Stimulated activated CD4-positive, alpha-beta T cell treated with anti-CD3 and anti-CD28 coated beads, TNF-alpha, amount 100 ng/mL, for 1 hour (primary cell): Measurements from ENCODE around the gene ZNF407.

Experiments used
- DNase-seq, 3 donors: peaks; one replicate each; pipeline ENCODE4 v3.0.0-alpha.2; 2020; ENCODE audit warnings: low read depth in 3 of 3, low spot score in 1 of 3

Gene ZNF407

DNA sequence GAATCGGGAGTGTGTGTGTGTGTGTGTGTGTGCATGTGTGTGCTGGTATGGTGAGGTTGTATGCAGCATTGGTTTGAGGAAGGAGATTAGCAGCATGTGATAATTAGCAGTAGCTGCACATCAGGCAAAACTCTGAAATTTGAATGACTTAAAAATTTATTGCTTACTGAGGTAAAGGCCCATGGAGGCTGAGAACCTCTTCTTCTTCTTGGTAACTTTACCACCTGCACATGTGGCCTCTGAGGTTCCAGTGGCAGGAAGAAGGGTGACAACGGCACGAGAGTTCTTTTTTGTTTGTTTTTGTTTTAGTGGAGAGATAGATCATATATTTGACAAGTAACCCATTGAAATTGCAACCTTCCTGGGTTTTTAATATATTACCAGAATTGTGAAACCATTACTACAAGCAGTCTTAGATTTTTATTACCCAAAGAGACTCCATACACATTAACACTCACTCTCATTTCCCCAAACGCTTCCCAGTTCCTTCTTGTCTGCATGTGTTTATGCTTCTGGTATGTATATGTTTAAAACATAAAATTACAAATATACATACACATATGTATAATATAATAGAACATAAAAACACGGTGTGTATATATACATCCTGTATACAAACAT, 319.2 kb downstream of the ZNF407 start:
- DNase-seq: no peak

GRCh38 chr18:74918276-74918790, 320.7 kb downstream of the ZNF407 start:
- no peak for DNase-seq

DNA sequence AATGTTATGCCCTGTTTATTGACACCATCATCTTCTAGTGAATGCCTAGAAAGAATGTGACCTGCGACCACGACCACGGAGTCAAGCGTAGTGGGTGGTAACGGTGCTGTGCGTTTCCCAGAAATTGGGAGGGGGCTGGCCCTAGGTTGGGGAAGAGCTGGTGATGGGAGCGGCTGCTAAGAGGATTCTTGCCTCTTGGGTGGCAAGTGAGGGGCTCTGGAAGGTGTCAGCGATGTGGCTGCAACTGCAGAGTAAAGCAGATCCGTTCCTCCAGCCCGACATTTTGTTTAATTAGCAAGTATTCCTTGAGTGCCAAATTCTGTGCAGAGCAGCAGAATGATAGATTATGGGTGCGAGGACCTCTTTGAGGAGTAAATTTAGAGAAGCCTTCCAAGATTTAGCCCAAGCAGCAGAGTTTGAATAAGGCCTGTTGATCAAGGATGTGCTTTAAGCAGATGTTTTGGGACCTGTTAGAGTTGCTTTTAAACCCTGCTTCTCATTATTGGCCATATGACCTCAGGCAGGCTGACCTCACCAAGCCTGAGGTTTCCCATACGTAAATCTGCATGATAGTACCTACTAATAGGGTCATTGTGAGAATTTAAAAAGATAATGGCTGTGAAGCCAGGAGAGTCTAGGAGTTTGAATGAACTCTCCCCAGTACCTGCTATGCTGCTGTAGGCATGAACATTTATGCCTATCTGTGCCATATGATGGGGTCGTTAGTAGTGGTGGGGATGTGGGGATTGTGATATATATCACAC, 323.6 kb downstream of the ZNF407 start:
- no peak for DNase-seq

- DNase-seq: no peak
Observed at GRCh38 chr18:74926051-74926450, 328.4 kb downstream of the ZNF407 start.

DNA sequence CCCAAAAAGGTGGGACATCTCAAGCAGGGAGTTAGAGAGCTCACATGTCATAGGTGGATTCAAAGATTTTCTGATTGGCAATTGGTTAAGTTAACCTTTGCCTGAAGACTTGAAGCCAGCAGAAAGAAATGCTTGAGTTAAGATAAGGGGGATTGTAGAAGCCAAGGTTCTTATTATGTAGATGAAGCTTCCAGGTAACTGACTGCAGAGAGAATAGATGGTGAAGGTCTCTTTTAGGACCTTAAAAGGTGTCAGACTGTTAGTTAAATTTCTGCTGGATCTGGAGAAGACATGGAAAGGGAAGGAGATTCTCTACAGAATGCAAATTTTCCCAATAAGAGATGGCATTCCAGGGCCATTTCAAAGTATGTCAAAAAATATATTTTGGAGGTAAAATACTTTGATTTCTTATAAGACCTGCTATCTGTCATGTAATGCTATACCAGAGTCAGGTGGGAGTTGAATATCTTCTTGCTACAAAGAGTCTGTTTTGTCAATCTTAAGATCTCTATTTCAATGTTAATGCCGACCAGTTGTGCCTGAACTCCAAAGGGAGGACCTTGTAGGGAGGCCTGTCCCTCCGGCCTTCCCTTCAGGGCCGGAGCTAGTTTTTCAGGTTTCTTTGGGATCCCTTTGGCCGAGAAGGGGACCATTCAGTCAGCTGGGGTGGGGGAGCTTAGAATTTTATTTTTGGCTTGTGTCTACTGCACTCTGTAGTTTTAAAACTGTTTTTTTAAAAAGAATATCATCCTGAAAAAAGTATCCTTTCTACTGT, 330.7 kb downstream of the ZNF407 start:
- DNase-seq: no peak

DNA sequence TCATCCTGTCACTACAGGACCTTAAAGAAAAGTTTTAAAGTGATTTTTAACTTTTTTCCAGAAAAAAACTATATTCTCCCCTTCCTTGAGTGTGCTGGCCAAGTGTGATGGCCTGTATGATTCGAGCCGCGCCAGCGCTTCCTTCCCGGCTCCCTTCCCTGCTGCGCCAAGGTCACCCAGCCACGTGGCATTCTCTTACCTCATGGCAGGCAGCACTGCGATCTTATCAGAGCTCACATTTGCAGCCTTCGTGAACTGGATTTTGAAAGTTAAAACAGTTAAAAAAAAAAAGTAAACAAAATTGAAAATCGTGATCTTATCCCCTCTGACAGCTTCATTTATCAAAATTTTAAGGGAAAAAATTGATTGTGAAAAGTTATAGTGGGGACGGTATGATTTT, 331.4 kb downstream of the ZNF407 start:
- no peak for DNase-seq

DNA sequence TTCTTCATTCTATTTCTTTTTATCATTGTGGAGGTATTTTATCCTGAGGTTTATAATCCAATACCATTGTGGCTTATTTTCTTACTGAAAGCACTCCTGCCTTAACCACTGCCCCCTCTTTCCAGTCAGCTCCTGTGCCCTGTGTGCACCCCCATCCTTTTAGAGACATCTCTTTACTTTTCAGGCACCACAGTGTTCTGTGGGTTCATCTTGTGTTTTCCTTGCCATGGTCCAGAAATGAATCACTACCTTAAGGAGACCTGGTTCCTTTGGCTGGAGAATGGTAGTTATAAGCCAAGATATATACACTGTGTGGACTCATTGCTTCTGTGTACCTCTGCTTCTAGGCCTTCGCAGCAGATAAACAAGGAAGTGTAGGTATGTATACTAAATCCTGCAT, 332.9 kb downstream of the ZNF407 start:
- DNase-seq: no peak

DNA sequence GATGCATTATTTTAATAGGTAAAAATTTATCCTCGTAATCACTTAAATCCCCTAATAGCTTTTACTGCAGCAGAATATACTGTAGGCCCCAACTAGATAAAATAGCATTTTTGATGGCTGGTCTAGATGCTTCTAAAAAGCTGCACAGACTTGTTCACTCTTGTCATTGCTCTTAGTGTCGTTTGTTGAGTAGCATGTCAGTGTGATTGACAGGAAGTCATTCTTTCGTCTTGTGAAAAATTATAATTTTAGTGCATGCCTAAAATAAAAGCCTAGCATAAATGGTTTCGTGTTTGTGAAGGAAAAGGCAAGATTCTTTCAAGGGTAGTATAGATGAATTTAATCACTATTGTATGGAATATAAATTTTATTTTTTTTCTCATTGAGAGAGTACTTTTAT, 336.3 kb downstream of the ZNF407 start:
- DNase-seq: no peak

DNA sequence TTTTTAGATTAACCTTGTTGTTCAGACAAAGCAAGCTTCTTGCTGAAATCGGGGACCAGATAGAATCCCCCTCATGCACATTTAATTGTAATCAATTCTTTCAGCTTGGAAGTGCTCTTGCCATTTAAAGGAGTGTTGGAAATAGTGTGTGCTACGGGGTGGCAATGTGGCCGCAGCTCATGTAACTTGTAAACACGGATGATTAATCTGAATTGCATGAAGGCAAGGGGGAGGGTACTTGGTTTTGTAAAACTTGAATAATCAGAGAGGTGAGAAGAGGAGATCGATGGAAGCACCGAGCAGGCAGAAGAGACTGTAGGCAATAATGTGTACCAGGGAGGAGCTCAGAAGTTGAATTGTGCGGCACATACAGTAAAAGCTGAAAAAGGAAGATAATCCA, 337.8 kb downstream of the ZNF407 start:
- no peak for DNase-seq

- DNase-seq: no peak
Observed at GRCh38 chr18:74936343-74936742, 338.7 kb downstream of the ZNF407 start.

DNA sequence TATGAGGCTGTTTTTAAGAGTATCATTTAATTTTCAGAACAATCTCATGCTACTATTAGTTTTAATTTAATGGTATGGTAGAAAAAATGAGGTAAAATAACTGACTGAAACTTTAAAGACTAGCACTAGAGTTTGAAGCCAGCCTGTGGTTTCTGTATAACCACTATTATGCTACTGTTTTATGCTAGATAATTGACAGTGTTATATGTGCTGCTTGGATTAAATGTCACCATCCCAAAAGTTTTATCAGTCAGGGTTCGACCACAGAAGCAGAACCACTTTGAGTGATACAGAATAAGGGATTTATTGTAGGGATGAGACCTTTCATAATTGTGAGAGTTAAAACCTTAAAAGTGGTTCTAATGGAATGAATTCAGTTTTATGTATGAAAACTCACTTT, 339.6 kb downstream of the ZNF407 start:
- DNase-seq: no peak

DNA sequence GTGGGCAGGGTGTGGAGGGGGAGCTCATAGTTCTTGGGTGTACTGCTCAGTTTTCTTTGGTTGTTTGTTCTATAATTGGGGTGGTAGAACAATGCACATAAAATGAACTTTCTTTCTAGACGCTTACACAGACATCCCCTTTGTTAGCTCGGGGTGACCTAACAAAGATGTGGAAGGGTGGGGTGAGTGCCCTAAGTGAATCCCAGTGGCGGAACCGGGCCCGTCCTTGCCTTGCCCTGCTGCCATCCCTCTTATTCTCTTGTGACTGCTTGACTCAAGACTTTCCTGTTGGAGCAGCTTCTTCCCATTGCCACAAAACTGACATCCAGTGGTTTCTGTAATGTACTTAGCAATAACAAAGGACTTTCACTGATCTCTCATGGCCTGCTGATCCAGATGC, 343.2 kb downstream of the ZNF407 start:
- no peak for DNase-seq

DNA sequence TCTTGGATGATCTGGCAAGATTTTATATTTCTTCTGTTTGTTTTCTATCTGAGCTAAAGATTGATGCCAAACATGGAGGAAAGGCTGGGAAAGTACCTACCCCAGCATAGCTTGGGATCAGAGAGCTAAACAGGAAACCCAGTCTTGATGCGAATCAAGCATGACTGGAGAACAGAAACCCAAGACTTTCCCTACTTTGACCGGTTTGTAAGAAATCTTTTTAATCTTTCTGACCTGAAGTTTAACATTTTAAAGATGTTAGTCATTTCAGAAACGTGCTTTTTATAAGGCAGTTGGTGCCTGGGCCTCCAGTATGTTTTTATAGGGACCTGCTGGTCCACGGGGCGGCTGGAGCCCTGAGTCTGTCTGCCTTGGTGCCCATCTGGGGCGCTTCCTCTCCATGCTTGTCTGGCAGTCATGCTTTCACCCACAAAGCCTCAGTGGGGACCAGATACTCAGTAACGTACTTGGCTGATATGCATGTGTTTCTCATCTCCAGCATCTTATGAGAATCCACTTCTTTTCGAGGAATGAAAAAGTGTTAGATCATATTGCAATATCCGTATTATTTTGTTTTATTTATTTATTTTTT, 344.7 kb downstream of the ZNF407 start:
- DNase-seq: no peak

DNA sequence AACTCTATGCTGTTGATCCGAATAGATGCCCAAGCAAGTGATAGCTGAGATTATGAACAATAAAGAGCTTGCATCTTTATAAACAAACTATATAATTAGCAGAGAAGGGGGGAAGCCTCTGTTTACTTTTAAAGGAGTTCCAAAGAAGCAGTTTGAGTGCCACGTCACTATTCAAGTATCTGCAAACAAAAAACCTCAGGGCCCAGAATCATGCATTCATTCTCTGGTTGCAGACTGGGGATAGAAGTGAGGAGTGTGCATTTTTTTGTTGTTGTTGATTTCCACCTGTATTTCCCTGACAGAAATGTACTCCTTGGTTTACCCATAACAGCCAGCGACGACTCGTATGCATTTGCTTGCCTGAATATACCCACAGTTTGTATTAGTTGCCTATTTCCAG, 347.0 kb downstream of the ZNF407 start:
- DNase-seq: no peak

- no peak for DNase-seq
Observed at GRCh38 chr18:74945774-74946545, 348.3 kb downstream of the ZNF407 start.

- no peak for DNase-seq
Observed at GRCh38 chr18:74946646-74947375, 349.1 kb downstream of the ZNF407 start.

DNA sequence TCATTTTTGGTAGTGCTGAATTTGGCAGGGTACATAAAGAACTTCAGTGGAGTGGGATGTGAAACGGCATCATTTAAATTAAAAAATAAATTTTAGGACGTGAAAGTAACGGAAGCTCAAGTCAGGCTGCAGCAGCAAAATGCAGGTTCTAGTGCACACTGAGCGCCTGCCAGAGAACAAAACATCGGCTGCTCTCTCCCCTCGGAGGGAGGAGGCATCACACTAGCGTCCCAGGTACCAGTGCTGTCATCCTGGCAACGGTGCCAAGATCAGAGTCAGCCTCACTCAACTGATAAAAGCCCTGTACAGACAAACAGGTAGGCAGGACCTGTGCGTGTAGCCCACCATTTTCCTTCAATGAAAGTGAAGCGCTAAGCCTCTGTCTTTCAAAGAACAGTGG, 349.7 kb downstream of the ZNF407 start:
- no peak for DNase-seq

DNA sequence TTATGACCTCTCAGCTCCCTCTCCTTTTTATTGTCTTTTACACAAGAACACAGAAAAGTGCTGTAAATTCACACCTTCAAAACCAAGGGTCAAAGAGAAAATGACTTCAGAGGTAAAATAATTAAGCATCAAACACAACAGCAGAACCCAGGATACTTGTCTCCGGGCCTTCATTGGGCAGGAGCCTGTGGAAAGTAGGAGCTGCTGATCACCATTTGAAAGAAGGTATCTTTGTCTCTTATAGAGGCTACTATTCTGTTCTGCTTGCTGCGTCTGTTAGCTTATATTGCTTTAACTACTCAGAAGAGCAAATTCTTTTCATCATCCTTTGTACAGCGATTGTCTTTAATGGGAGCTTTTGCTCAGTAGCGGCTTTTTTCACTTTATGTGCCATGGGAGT, 350.2 kb downstream of the ZNF407 start:
- no peak for DNase-seq

GRCh38 chr18:74949611-74950010, 351.9 kb downstream of the ZNF407 start:
- DNase-seq: no peak

DNA sequence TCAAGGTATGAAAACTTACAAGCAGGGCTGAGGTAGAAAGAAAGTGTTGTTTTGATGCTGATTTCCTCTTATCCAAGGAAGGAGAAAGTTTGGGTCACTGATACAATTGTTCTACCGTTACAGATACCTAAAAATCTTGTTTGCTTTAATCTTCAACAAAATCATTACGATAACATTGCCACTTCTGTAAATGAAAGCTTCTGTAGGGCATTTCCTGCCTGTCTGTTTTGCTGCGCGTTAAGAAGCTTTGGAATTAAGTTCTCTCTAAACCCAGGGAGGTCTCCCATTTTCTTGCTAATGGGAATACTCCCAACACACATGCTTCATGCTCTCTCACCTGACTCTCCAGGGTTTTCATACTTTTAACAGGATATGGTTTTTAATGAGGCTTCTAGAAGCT, 352.8 kb downstream of the ZNF407 start:
- no peak for DNase-seq
